HL-60 (cell line): ENCODE results near the gene COBL.

ENCODE experiments used
- DNase-seq, 2 experiments: peaks; one replicate each; pipeline ENCODE4 v3.0.0-alpha.2; 2010 to 2020; ENCODE audit warnings: low read depth in 1 of 2, low spot score in 1 of 2
- H3K27ac ChIP-seq: fragments of 250-450 bp; sonication (Bioruptor Pico); replicated peaks from 2 replicates; pipeline ENCODE4 v1.5.1; 2020; ENCODE audit warnings: mild to moderate bottlenecking, moderate library complexity
- H3K27me3 ChIP-seq: fragments of 250-450 bp; sonication (Bioruptor Pico); 2 replicates; pipeline ENCODE4 v1.5.1; 2021; ENCODE audit warnings: mild to moderate bottlenecking, moderate library complexity; ENCODE audit not compliant: insufficient read depth, poor library complexity, severe bottlenecking
- H3K4me3 ChIP-seq: replicated peaks from 2 replicates; pipeline ENCODE4 v1.5.1; 2011; ENCODE audit warnings: mild to moderate bottlenecking, control low read depth, low read length; ENCODE audit not compliant: insufficient read depth
- GABPA ChIP-seq: IDR thresholded peaks from 2 replicates; pipeline ENCODE4 v1.6.1; 2012; ENCODE audit warnings: low read depth
- POLR2AphosphoS5 ChIP-seq: IDR thresholded peaks from 2 replicates; pipeline ENCODE4 v1.6.1; 2012; ENCODE audit warnings: low read depth
- SPI1 ChIP-seq: IDR thresholded peaks from 2 replicates; pipeline ENCODE4 v1.6.1; 2012; ENCODE audit warnings: low read depth, mild to moderate bottlenecking, borderline replicate concordance
- TF ChIP-seq, protein P1 (sequence below): IDR thresholded peaks from 2 replicates; pipeline ENCODE4 v1.6.1; 2012; ENCODE audit warnings: low read depth; ENCODE audit not compliant: insufficient replicate concordance
- TF ChIP-seq, protein P2 (sequence below): IDR thresholded peaks from one replicate; pipeline ENCODE4 v1.5.1; 2011; ENCODE audit warnings: low read length, control low read depth, inconsistent platforms; ENCODE audit not compliant: insufficient read depth

Gene COBL

GRCh38 chr7:51160990-51161615, 155.5 kb downstream of the COBL start:
- no peak overlapping the region for H3K4me3 ChIP-seq
- no peak for TF ChIP-seq GABPA
- TF ChIP-seq, protein P1, sequence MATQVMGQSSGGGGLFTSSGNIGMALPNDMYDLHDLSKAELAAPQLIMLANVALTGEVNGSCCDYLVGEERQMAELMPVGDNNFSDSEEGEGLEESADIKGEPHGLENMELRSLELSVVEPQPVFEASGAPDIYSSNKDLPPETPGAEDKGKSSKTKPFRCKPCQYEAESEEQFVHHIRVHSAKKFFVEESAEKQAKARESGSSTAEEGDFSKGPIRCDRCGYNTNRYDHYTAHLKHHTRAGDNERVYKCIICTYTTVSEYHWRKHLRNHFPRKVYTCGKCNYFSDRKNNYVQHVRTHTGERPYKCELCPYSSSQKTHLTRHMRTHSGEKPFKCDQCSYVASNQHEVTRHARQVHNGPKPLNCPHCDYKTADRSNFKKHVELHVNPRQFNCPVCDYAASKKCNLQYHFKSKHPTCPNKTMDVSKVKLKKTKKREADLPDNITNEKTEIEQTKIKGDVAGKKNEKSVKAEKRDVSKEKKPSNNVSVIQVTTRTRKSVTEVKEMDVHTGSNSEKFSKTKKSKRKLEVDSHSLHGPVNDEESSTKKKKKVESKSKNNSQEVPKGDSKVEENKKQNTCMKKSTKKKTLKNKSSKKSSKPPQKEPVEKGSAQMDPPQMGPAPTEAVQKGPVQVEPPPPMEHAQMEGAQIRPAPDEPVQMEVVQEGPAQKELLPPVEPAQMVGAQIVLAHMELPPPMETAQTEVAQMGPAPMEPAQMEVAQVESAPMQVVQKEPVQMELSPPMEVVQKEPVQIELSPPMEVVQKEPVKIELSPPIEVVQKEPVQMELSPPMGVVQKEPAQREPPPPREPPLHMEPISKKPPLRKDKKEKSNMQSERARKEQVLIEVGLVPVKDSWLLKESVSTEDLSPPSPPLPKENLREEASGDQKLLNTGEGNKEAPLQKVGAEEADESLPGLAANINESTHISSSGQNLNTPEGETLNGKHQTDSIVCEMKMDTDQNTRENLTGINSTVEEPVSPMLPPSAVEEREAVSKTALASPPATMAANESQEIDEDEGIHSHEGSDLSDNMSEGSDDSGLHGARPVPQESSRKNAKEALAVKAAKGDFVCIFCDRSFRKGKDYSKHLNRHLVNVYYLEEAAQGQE, result no peak
- TF ChIP-seq POLR2AphosphoS5, result no peak
- TF ChIP-seq, protein P2, sequence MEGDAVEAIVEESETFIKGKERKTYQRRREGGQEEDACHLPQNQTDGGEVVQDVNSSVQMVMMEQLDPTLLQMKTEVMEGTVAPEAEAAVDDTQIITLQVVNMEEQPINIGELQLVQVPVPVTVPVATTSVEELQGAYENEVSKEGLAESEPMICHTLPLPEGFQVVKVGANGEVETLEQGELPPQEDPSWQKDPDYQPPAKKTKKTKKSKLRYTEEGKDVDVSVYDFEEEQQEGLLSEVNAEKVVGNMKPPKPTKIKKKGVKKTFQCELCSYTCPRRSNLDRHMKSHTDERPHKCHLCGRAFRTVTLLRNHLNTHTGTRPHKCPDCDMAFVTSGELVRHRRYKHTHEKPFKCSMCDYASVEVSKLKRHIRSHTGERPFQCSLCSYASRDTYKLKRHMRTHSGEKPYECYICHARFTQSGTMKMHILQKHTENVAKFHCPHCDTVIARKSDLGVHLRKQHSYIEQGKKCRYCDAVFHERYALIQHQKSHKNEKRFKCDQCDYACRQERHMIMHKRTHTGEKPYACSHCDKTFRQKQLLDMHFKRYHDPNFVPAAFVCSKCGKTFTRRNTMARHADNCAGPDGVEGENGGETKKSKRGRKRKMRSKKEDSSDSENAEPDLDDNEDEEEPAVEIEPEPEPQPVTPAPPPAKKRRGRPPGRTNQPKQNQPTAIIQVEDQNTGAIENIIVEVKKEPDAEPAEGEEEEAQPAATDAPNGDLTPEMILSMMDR, result peak; percentile 82
- TF ChIP-seq SPI1, result no peak
- H3K27me3 ChIP-seq, result no peaks in the 10 kb centered on the region
- no peak overlapping the region for H3K27ac ChIP-seq
- DNase-seq, result peak; percentile 13 to 35

DNA sequence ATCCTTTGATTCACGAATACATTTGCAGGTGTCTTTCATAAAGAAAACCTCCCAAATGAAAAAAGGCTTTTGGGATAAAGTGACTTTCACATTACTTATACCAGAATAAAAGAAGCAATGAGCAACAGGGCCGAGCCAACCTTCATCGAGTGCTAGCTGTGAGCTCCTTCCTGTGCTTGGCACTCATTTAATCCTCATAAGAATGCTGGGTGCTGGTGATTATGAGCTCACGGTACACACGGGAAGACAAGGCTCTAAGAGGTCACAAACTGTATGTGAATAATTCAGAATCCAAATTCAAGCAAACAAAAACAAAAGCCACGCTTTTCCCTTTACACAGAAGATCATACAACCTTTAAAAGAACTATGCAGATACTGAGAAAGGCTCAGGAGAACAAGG, 156.2 kb downstream of the COBL start:
- no peak overlapping the region for H3K4me3 ChIP-seq
- no peak for DNase-seq
- H3K27ac ChIP-seq, result no peak overlapping the region
- TF ChIP-seq, protein P2, result no peak
- TF ChIP-seq GABPA (no peak), SPI1 (no peak), POLR2AphosphoS5 (no peak)
- TF ChIP-seq, protein P1, result no peak
- H3K27me3 ChIP-seq, result no peaks in the 10 kb centered on the region

DNA sequence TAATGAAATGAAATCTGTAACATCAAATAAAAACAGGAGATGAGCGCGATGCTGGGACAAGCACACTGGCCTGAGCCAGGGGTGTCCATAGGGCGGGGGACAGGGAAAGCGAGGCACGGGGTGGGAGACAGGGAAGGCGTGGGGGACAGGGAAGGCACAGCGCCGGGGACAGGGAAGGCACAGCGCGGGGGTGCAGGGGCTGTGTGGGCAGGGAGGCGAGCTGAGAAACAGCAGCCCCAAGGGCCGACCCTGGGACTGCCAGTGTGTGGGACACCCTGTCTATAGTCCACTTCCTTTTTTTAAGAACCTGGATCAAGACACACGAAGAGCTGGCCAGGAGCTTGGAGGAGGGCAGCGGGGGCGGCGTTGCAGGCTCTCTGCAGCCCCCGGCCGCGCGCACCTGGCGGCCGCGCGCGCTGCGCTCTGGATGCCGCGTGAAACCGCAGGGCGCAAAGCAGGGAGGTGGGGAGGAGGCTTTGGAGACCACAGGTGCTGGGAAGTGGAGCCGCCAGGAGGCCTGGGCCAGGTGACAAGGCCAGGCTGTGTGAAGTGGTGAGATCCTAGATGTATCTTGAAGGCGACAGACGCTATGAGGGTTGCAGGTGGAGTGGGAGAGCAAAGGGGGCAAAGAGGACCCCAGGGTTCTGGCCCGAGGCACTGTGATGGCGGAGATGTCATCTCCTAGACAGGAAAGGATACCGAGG, 157.7 kb downstream of the COBL start:
- no peak overlapping the region for H3K4me3 ChIP-seq
- no peak overlapping the region for H3K27ac ChIP-seq
- no peak for DNase-seq
- H3K27me3 ChIP-seq, result no peaks in the 10 kb centered on the region
- TF ChIP-seq SPI1 (no peak), POLR2AphosphoS5 (no peak), GABPA (no peak)
- TF ChIP-seq, protein P1, result no peak
- TF ChIP-seq, protein P2, result no peak
